HT-29 (cell line): Measurements from ENCODE around the gene TBATA. TPM values are rescaled to one million over a fixed set of nuclear protein-coding genes. Genes with fewer than 3 reads are reported as not detected.
"Not testable (repeated sequence)": the region's sequence is repeated elsewhere in the genome, so short reads cannot be mapped to it uniquely, and the experiment has no call there.

ENCODE experiments used
- DNase-seq: peaks from one replicate; pipeline ENCODE4 v3.0.0-alpha.2; 2015; ENCODE audit warnings: low spot score
- total RNA-seq: library from RNA; depleted of rRNA; stranded (reverse); fragments of >200 nt; shearing (Covaris generic); gene quantifications from 2 replicates; pipeline ENCODE4 v1.2.3, GENCODE V29; 2014

Gene TBATA
- total RNA-seq, 1 experiment from 2014 or later = not detected

DNA sequence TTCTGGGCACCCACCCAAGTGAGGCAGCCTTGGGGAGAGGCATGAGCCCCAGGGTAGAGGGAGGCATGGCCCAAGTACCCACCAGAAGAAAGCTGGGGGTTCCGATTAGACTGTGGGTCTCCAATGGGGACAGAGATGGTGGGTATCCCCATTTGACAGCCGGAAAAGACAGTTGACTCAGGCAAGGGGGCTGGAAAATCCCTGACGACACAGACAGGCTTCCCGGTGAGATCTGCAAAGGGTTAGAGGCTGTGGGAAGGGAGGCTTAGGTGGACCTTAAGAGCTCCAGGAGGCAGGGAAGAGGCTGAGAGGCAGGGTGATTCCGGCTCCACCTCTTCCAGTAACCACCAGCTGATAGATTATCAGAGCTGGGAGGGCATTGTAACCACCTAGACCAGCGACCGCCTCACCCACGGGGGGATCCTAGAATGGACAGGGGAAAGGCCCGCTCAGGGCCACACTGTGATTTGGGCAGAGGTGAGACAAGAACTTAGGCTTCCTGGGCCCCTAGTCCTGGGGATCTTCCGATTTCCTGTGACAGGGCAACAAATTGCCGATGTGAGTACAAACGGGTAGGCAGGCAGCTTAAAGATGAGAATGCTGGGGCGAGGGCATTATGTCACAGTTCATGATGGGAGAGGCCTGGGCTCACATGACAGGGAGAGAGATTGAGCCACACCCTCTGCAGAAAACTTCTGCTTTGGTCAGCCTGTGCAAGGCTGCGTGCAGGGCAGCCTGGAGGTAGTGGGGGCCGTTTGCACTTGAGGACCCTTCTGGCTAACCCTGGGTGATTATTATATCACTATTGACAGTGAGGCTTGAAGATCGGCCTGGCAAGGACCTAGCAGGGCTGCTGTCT is 5.4 kb downstream of the TBATA start:
- no peak for DNase-seq

DNA sequence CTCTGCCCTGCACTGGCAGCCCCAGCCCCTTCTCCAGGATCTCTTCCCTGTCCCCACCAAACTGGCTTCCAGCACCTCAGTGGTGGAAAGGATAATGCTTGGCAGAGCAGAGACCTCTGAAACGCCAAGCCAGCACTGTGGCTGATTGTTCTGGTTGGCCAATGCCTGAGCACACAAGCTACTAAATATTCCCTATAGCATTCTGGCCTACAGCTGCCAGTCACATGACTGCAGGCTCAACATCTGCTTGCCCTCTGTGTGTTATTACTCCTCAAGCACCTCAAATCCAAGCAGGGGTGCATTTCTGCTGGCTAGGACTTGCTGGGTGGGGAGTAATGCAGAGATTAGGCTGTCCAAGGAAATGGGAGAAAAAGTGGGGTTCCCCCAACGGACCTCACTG is 6.1 kb downstream of the TBATA start:
- DNase-seq = no peak

DNA sequence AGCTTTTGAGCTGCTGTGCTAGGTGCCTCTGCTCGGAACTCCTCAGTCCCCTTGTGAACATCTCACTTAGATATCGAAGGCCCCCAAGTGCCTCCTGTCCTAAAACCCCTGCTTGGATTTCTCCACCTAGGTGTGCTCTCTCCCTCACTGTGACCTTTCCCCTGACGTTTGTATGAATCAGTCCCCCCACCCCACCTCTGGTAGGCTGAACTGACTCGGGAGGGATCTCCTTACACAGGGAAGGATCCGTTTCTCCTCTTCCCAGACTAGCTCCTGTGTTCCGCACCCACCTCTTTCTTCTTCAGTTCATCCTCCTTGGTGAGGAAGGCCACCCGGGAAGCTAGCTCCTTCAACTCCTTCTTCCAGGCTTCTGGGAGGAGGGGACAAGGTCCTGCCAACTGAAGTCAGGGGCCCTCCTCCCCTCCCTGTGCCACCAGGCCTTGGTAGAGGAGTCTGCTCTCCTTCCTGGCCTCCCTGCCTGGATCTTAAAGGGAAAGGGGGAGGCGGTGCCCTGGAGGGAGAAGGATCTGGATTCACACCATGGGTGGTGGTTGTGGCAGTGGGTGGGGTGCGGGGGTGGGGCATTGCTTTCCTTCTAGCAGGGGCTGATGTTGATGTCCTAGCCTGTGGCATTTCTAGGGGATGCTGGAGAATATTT is 6.8 kb downstream of the TBATA start:
- no peak for DNase-seq

DNA sequence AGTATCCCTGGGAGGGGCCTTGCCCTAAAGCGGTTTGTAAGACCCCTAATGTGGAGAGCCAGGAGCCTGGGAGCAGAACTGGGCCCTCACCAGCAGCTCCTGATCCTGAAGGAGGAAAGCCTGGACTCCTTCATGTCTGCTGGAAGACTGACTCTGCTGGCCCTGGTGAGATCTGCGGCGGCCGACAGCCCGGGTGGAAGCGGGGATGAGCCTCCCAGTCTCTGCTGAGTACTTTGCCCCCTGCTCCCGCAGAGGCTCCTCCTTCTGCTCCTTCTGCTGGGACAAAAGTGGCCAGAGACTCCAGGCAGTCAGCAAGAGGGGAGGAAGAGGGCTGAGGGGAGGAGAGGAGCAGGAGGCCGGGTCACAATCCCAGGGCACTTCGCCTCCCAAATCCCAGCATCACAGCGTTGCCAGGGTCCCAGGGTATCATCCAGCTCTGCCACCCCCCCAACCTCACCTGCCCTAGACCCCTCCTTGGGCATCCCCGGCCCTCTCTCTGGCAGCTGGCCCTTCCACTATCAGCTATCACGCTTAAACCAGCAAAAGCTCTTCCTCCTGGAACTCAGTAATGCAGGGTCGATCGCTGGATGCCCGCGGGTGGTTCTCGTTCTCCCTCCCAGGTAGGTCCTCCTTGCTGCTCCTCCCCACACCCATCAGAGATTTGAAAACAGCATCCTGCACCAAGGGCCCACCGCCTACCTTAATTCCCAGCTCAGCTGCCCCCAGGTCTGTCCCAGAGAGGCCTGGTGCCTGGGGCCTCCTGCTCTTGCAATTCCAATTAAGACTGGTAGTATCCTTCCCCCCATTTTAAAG is 7.9 kb downstream of the TBATA start:
- no peak for DNase-seq

DNA sequence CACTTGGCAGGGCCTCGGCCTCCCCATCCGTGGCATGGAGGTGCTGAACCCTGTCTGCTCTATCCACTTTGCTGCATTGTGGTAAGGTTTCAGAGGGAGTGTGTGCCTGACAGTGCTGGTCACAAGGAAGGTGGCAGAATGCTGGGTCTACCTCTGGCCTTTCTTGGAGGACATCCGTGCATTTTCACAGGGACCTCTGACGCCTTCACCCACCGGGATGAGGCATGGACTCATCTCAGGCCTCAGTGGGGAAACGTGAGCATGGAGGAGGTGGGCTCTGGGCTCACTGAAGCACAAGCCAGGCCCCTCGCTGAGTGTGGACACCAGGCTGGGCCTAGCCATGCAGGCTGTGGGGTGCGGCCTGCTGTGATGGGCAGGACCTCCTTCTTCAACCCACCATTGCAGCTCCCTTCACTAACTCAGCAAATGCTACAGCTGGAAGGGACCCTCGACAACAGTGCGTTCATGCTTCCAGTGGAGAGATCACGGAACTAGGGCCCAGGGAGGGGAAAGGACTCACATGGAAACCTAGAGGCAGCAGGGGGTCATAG is 8.6 kb downstream of the TBATA start:
- DNase-seq = no peak

DNA sequence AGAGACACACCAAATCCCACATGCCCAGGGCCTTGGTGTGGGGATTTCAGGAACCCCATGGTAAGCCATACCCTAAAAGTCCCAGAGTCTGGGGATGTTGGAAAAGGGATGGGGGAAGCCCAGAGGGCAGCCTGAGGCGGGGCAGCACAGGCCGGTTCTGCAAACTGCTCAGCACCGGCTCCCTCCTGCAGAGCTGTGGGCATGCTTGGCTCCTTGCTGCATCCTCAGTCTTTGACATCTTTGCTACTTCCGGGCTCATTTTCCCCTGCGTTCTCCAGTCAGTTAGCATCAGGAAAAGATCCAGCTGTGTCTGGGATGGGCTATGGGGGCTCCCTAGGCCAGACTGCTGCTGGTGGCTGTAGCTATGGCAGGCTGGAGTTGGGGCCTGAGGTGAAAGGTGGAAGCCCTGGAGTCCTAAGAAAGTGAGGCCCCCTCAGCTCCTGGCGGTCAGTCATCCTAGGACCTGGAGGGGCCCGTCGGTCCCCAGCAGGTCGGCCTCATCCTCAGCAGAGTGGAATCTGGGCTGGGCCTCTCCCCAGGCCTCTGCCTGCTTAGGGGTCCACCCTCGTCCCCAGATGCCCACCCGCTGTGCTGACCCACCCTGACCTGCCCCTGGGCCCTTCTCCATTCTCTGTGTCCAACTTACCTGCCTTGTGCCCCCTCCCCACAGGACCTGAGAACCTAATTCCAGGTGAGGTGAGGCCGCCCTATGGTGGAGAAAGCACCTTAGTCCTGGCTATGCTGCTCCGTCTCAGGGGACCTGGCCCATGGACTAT is 9.3 kb downstream of the TBATA start:
- DNase-seq = no peak

DNA sequence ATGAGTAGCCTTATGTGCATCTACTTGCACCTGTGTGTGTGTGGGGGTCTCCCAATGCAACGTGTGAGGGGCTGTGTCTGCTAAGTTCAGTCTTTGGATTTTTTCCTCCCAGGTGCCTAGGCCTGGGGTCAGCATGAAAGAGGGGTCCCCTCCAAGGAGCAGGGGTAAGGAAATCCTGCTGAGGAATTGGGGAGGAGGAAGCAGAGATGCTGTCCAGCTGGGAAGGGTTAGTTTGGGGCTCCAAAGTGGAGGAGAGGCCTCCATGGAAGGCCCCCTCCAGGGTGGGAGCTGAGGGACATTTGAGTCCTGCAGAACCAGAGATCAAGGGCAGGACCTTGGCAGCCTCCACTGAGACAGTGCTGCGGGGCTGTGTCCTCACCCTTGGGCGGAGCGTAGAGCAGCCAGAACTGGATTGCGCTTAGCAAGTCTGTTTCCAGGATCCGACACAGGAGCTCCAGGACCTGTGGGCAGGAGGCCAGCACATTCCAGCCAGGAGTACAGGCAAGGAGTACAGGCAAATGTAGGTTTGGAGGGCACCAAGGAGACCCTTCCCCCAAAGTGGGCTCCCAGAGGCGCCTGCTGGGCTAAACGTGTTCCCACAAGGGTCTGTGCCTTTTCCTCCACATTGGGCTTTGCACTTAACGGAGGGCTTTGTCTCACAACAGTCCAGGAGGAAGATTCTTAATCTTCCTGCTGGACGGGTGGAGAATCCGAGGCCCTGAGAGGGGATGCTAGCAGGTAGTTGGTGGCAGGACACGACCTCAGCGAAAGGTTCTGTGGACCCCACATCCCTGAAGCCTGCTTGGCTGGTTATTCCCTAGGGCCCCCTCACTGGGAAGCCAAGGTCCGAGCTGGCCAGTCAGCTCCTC is 10.1 kb downstream of the TBATA start:
- DNase-seq = peak; percentile 35

DNA sequence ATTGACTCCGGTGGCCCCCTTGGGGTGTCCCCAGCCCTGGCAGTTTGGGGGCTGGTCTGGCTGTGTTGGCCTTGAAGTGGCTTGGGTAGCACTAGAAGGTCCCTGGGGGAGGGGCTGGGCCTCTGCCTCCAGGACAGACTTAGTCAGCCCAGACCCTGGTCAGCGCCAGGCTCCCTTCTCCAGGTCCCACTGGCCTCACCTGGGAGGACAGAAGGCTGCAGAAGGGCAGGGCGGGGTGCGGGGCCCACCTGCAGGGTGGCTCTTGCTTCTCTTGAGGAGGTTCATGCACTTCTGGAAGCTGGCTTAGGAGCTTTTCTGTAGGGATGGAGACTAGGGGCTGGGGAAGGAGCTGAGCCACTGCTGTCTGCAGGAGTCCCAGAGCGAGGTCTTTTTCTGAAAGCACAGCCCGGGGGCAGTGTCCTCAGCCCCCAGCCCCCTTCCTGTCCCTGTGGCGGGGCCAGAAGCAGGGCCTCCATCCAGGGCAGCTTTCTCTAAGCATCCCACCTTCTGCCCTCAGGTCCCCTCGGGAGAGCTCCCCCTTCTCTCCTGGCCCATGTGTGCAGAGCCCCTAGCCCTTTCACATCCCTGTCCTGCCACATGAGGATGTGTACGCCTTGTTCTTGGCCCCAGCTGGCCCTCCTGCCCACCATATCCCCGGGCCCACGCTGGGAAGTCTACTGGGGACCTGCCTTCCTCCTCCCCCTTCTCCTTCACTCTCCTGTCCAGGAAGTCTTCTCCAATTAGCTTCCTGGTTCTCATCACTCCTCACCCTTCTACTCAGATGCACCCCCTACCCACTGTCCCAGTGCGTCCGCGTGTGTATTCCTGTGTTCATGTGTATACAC is 11.0 kb downstream of the TBATA start:
- DNase-seq = no peak

DNA sequence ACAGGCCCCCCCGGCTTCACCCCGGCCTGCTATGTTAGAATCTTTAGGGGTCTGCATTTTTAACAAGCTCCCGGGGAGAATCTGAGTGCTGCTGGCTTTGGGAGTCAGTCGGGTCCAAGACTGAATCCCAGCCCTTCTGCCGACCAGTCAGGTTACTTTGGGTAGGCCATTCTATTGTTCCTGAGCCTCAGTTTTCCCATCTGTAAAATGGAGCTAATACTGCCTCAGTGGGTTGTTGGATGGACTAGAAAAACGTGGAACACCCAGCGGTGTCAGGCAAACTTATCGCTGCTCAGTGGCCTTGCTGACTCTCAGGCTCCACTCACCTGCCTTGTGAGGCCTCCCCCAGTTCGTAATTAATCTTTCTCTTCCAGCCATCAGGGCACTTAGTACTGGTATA is 11.7 kb downstream of the TBATA start:
- DNase-seq = no peak

DNA sequence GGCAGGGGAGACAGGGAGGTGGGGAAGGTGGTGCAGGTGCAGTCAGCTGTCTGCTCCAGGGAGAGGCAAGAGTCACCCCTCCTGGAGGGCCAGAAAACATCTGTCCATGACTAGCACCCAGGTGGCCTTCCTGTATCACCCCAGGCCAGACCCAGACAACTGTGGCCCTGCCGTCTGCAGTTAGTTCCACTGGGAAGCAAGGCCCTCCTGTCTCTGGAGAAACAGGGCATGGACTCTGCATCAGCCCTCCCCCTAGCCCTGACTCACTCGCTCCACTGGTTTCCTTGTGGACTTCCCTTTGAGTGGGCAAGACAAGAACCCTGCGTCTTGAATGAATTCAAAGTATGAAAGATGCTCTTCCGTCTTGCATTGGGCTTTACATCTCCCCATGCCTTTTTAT is 12.6 kb downstream of the TBATA start:
- no peak for DNase-seq

DNA sequence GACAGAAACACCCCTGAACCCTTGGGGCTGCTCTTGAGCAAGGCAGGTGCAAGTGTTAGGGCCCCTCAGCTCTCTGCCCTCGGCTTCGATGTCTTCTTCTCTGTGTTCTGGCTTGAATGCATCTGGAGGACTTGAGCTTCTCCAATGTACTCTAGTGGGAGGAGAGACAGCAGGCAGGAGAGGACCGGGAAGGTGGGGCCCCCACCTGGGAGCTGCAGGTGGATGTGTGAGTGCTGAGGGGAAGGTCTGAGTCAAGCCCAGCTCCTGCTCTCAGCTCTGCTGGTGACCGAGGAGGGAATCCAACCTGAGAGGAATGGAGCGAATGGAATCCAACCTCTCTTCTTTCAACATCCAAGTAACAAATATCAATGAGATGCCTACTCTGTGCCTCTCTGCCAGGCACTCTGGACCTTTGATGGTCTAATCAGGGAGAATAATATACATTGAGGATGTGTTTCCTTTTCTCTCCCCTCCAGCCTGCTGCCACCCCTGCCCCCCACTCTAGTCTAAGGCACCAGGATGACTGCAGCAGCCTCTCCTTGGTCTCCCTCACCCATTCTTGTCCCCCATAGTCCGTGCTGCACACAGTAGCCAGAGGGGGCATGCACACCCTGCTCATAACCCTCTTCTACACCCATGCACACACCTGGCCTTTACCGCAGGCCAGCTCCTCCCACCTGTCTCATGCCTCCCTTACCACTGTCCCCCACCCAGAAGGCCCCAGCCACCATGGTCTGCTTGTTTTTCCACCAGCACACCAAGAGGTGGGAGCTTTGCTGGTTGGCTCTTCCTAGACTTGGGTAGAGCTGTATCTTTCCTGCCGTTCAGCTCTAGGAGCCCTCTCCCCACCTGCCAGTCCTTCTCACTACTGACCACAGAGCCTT is 13.6 kb downstream of the TBATA start:
- DNase-seq = no peak

DNA sequence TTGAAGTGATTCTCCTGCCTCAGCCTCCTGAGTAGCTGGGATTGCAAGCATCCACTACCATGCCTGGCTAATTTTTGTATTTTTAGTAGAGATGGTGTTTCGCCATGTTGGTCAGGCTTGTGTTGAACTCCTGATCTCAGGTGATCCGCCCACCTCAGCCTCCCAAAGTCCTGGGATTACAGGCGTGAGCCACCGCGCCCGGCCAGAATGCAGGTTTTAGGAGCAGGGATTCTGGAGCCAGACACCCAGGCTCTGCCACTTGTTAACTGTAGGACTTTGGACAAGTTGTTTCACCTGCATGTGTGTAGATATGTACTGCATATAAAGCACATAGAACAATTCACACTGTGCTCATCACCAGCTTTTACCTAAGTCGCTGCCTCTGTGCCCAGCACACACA is 14.7 kb downstream of the TBATA start:
- not testable (repeated sequence) for DNase-seq

DNA sequence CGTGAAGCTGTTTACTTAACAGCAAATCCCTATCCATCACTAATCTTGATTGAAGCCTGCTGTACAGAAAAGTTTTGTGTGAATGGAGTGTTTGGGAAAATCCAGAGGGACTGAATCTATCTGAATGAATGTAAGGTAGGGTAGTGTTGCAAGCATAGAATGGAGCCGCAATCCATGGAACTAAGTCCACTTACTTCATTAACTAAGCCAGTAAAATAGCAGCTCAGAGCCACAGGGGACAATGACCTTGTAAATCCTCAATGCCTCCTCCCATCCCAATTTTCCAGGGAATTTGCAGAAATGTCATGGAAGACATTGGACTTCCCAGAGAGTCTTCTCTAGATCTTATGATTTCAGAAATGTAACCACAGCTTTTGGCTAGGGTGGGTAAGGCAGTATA is 15.2 kb downstream of the TBATA start:
- no peak for DNase-seq

DNA sequence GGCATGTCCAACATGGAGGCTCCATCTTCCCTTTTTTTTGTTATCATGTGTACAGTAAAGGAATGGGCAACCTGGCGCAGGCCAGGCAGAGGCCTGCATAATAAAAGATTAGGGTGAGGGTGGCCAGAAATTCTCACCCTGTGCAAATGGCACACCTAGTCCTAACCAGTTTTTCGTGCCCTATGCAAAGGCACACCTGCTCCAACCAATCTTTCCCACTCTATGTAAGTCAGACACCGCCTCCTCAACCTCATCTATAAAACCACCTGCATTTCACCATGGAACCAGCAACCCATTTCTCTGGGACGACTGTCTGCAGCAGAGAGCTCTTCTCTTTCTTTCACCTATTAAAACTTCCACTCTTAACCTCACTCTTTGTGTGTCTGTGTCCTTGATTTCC is 16.1 kb downstream of the TBATA start:
- no peak for DNase-seq

DNA sequence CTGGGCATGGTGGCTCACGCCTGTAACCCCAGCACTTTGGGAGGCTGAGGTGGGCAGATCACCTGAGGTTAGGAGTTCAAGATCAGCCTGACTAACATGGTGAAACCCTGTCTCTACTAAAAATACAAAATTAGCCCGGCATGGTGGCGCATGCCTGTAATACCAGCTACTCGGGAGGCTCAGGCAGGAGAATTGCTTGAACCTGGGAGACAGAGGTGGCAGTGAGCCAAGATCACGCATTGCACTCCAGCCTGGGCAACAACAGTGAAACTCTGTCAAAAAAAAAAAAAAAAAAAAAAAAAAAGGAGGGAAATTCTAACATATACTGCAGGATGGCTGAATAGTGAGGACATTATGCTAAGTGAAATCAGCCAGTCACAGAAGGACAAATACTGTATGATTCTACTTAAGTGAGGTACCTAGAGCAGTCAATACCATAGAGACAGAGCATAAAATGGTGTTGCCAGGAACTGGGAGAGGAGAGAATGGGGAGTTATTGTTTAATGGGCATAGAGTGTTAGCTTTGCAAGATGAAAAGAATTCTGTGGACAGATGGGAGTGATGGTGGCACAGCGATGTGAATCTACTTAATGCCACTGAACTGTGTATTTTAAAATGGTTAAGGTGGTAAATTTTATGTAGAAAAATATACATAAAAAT is 17.0 kb downstream of the TBATA start:
- not testable (repeated sequence) for DNase-seq

DNA sequence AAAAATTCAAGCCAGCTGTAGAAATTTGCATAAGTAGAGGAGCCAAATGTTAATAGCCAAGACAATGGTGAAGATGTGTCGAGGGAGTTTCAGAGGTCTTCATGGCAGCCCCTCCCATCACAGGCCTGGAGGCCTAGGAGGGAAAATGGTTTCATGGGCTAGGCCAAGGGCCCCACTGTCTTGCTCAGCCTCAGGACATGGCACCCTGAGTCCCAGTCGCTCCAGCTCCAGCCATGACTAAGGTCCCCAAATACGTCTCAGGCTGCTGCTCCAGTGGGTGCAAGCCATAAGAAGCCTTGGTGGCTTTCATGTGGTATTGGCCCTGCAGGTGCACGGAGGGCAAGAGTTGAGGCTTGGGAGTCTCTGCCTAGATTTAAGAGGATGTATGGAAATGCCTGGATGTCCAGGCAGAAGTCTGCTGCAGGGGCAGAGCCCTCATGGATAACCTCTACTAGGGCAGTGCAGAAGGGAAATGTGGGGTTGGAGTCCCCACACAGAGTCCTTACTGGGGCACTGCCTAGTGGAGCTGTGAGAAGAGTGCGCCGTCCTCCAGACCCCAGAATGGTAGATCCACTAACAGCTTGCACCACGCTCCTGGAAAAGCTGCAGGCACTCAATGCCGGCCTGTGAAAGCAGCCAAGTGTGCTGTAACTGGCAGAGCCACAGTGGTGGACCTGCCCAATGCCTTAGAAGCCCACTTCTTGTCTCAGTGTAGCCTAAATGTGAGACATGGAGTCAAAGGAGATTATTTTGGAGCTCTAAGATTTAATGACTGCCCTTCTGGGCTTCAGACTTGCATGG is 19.2 kb downstream of the TBATA start:
- no peak for DNase-seq

DNA sequence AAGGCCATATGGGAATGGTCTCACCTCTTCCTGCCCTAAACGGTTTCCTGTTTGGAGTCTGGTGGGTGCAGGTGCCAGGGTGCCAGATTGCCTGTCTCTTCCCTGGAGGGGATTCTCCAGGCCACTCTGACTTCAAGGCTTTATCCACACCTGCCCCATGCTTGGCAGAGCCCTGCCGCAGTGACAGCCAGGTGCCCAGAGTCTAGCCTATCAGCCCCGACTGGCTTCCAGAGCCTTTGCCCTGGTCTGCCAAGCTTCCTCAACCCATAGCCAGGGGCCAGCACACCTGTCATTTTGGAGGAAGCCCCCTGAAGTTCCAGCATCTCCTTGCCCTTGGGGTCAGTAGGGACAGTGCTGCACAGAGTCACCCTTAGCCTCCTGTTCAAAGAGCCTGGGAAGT is 21.6 kb downstream of the TBATA start:
- DNase-seq = no peak
